HG03558 (cell line): ENCODE measurements around the gene CALD1.

Experiments
- ATAC-seq: cut with Tn5 transposase; IDR thresholded peaks from one replicate; pipeline ENCODE4 v1.9.1; 2021; ENCODE audit warnings: moderate number of reproducible peaks; ENCODE audit not compliant: unreplicated experiment; ENCODE audit errors: extremely low read depth

The CALD1 gene

DNA sequence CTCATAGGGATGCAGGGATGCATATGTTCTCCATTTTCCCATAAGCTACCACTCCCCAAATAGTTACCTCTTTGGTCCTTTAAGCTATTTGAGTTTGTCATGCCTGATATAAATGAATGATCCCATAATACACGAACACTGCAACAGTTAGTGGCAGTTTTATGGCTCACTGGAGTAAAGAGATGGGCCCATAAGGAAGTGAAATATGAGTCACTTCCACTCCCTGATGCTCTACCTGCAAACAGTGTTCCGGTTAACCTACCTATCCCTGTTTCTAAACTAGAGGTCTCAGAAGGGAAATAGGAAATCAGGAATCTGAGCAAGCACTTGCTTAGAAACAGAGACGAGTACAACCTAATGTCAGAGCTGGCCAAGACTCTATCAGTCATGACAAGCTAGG is 71.7 kb downstream of the CALD1 start:
- ATAC-seq, result no peak

- ATAC-seq, result no peak
These were observed 73.2 kb downstream of the CALD1 start for GRCh38 chr7:134852625-134853024.

DNA sequence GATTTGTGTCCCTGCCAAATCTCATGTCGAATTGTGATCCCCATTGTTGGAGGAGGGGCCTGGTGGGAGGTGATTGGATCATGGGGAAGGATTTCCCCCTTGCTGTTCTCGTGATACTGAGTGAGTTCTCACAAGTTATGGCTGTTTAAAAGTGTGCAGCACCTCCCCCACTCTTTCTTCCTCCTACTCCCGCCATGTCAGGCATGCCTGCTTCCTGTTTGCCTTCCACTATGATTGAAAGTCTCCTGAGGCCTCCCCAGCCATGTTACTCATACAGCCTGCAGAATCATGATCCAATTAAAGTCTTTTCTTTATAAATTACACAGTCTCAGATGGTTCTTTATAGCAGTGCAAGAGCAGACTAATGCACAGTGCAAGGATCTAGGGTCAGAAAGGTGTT is 75.4 kb downstream of the CALD1 start:
- ATAC-seq, result no peak

DNA sequence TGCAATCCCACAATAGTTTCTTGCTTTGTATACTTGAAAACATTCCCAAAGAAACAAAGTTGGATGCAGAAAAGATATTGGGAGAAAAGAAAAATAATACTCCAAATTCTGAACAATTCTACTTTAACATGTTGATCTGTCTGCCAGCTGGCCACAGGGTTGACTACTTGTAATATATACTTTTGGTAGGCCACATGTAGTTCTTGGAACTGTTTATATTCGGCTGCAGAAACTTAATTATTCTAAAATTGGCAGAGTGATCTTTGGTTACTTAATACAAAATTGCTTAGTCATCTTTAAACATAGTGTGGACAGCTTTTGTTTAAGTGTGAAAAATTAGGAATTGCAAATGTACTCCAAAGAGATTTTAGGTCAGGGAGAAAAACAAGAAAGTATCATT is 76.0 kb downstream of the CALD1 start:
- ATAC-seq, result no peak

DNA sequence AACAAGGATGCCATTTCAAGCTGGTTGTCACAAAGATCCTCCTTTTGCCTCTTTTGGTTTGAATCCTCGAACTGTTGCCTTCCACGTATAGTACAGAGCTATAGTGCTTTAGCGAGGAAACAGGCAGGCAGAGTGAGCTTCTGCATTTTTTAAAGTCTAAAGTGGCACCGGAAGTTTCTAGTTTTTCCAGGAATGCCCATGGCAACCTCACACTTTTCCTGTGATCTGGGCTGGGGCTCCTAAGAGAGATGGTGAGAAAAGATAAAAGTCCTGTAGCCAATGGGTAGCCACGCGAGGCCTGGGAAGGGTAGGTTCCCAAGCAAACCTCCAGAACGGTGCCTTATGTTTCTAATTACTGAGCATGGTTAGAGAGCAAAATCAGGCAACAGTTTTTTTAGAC is 76.7 kb downstream of the CALD1 start:
- no peak for ATAC-seq

DNA sequence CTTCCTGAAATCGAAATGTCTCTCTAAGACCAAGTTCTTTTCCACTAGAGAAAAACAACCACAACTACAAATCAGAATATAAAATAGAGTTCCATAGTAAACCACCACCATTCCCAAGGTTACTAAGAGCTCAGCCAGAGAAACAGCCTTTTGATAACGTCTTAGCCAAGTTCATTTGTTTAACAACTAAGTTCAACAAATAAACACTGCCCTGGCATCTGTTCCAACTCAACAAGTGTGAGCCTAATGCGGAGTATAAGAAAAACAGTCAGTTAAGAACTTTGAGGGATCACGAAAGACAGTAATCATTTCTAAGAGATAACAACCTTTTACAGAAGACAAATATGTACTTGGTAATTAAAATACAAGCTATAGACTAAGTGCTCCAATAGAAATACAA is 77.3 kb downstream of the CALD1 start:
- ATAC-seq, result no peak

DNA sequence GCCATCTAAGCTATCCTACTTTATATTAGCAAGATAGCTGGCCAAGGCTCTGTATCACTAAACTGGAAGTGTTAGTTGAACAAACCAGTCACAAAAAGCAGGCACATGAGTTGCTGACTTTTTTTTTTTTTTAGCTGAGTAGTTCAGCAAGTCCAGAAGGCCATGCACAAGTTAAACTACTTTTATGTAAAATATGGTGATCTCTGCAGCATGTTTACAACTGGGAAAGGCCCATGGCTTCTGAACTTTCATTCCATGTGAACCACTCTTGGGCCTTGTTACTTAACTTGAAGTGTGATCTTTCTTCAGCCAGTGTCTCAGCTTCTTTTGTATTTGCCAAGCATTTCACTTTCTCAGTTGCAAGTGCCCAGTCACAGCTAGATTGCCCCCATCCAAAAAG is 78.5 kb downstream of the CALD1 start:
- ATAC-seq, result no peak

- no peak for ATAC-seq
These were observed 80.3 kb downstream of the CALD1 start for GRCh38 chr7:134859783-134860182.

- no peak for ATAC-seq
These were observed 85.8 kb downstream of the CALD1 start for GRCh38 chr7:134865001-134865845.

DNA sequence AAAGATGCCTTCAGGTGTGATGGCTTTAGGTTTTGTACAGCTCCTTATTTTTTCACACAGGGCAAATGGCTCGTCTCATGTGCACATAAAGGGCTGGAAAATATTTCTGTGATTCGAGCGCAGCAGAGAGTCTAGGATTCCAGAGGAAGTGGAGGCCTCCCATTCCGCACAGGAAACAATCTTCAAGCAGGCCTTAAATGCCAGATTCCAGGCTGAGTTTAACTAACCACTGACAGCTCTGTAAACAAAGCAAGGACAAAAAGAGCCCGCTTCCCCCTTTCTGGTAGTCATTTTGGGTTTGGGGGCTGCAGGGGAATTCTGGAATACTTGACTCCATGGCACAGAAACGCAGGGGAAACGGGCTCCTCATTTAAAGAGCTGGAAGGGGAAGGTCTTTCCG is 87.2 kb downstream of the CALD1 start:
- no peak for ATAC-seq

- ATAC-seq, result no peak
These were observed 90.7 kb downstream of the CALD1 start for GRCh38 chr7:134870156-134870555.

DNA sequence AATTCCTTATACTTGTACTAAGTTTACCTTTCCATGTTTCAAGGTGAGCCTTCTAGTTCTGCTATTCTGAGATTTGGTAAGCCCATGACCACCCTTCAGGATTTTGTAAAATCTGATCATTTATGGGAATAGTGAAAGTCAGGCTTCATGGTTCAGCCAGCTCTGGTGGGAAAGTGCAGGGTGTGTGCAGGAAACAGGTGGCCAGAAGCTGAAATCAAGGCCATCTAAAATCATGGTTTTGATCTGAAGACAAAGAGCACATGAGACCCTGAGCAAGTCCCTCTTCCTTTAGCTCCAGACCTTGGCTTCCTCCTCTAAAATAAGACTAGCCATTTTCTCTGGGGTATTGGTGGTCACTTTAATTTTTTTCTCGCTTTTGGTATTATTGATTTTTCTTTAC is 91.3 kb downstream of the CALD1 start:
- ATAC-seq, result no peak

- ATAC-seq, result no peak
These were observed 93.8 kb downstream of the CALD1 start for GRCh38 chr7:134873253-134873652.

- ATAC-seq, result no peak
These were observed 95.0 kb downstream of the CALD1 start for GRCh38 chr7:134874407-134874806.

DNA sequence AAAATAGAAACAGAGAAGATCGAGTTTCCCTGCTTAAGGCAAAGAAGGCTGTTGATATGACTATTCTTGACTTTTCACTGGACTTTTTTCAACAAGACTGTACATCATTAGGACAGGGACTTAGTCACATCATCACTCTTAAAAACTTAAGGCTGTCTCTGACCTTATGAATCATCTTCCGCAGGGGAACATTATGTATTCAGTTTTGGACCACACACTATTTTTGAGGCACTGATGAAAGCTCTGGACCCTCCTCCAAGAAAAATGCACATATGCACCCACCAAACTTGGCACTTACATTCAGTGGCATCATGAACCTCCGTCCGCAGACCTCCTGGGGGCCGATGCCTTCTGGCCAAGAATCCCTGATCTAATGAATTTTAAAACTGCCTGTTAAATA is 96.4 kb downstream of the CALD1 start:
- no peak for ATAC-seq

DNA sequence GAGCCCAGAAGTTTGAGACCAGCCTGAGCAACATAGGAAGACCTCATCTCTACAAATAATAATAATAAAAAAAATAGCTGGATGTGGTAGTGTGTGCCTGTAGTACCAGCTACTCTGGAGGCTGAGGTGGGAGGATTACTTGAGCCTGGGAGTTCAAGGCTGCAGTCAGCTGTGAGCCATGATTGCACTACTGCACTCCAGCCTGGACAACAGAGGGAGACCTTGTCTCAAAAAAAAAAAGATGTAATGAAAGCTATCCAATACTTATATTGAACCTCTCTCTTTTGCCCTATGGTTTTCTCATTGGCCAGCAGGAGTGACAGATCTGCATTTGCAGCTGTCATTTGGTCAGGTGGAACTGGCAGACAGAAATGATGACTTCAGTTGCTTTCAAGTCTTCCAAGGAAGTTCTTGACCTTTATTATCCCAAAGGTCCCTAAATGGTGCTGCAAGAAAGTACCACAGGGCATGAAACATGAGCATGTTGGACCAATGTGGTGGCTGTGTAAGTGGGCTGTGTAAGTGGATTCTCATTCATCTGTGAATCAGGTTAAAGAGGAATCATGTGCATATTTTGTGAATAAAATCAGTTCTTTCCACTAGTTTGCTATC is 99.4 kb downstream of the CALD1 start:
- no peak for ATAC-seq

DNA sequence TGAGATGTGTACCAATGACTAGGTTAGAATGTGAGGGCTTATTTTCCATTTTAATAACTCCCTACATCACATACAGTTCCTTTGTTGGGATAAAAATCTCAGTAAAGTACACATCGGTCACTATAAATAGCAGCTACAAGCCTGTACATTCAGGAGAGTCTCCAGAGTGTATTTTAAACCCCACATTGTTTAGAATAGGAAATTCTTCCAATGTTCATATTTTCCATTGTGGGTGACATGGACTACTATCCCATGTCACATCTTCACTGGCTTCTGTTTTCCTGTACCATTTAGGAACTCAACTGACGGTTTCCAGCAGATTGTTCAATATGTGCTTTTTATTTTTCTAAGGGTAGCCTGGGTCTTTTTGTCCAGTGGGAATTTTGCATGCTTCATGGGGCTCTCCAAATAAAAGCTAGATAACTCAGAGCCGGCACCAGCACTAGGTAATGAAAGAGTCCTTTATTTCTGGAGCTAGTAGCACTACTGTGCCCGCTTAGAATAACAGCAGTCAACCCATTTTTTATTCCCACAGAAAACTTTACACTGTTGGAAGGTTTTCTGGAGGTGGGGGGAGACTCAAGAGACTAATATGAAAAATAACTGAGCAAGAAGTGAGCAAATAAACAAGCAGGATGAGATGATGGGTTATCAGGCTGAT is 100.5 kb downstream of the CALD1 start:
- no peak for ATAC-seq

- no peak for ATAC-seq
These were observed 103.0 kb downstream of the CALD1 start for GRCh38 chr7:134882481-134882880.

- no peak for ATAC-seq
These were observed 106.5 kb downstream of the CALD1 start for GRCh38 chr7:134885967-134886352.

GRCh38 chr7:134886353-134887057 is 107.1 kb downstream of the CALD1 start:
- no peak for ATAC-seq

- no peak for ATAC-seq
These were observed 108.1 kb downstream of the CALD1 start for GRCh38 chr7:134887523-134887922.
